ENCODE data around the gene ADH7. TPM values are rescaled to one million over a fixed set of nuclear protein-coding genes. Genes with fewer than 3 reads are reported as not detected.

Gene ADH7
- total and polyA plus RNA-seq, 2 of the 4 experiments (the other 2 are of a cell fraction): not detected

DNA sequence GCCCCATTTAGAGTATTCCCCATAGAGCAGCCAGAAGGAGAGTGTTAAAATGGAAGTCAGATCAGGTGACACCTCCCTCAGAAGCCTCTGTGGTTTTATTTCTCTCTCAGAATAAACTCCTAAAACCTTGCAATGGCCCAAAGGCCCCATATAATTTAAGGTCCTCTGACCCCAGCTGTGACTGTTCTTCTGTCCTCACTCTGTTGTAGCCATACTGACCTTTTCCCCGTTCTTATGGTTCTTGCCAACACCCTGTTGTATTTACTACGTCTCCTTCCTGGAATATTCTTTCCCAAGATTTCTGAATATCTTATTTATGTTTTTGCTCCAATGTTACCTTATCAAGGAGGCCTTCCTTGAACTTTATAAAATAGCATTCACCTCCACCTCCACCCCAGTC is 18.0 kb downstream of the ADH7 start:
- no peaks in the 10 kb centered on the region for H4K20me1 ChIP-seq (ENCODE audit: insufficient read depth, low read length)
- H3K36me3 ChIP-seq (ENCODE audit: control insufficient read depth, insufficient read depth, low read length): no peaks in the 10 kb centered on the region
- no peak overlapping the region for H3K9ac ChIP-seq (ENCODE audit: low read depth, low read length)
- intact Hi-C loops (cut with micrococcal nuclease) (no loop called here), in situ Hi-C loops (cut with MboI; ENCODE audit: low sequenced_read_pairs) (no loop called here), dilution Hi-C loops (cut with HindIII; ENCODE audit: low sequenced_read_pairs, unreplicated experiment) (no loop called here)
- no peaks in the 10 kb centered on the region for H3K79me1 ChIP-seq (ENCODE audit: low read depth in 1 of 2, low read length in 2 of 2)
- no peak overlapping the region for H3K4me2 ChIP-seq (ENCODE audit: low read depth, low read length)
- no peaks in the 10 kb centered on the region for H3K9me1 ChIP-seq (ENCODE audit: insufficient read depth, low read length)
- no peak overlapping the region for H2BK15ac ChIP-seq (ENCODE audit: low read depth, low read length)
- no peak overlapping the region for H2BK5ac ChIP-seq (ENCODE audit: low read depth, low read length, poor library complexity, severe bottlenecking)
- TF ChIP-seq RFX5 (IDR thresholded peaks at IDR 0.05; ENCODE audit: low read depth, low read length) (no peak), SMC3 (IDR thresholded peaks at IDR 0.05; ENCODE audit: low read depth, low read length) (no peak), FOS (IDR thresholded peaks at IDR 0.05; ENCODE audit: low read depth, low read length) (no peak), CTCF (conservative IDR thresholded peaks at IDR 0.05; ENCODE audit: low read depth, low read length) (no peak), RAD21 (IDR thresholded peaks at IDR 0.05; ENCODE audit: low read length) (no peak), CEBPB (IDR thresholded peaks at IDR 0.05; ENCODE audit: low read depth, low read length) (no peak), NFE2L2 (IDR thresholded peaks at IDR 0.05; ENCODE audit: low read depth, low read length) (no peak), MXI1 (IDR thresholded peaks at IDR 0.05; ENCODE audit: borderline replicate concordance, low read depth, low read length) (no peak), ELK1 (IDR thresholded peaks at IDR 0.05; ENCODE audit: borderline replicate concordance, low read depth, low read length) (no peak), CHD1 (IDR thresholded peaks at IDR 0.05; ENCODE audit: low read depth, low read length) (no peak), MAFK (IDR thresholded peaks at IDR 0.05; ENCODE audit: low read depth, low read length) (no peak), BHLHE40 (IDR thresholded peaks at IDR 0.05; ENCODE audit: low read depth, low read length) (no peak), MAZ (IDR thresholded peaks at IDR 0.05; ENCODE audit: borderline replicate concordance, low read depth, low read length) (no peak), RCOR1 (IDR thresholded peaks at IDR 0.05; ENCODE audit: insufficient replicate concordance, low read length) (no peak)
- TF ChIP-seq, protein P1, sequence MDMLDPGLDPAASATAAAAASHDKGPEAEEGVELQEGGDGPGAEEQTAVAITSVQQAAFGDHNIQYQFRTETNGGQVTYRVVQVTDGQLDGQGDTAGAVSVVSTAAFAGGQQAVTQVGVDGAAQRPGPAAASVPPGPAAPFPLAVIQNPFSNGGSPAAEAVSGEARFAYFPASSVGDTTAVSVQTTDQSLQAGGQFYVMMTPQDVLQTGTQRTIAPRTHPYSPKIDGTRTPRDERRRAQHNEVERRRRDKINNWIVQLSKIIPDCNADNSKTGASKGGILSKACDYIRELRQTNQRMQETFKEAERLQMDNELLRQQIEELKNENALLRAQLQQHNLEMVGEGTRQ (IDR thresholded peaks at IDR 0.05; ENCODE audit: low read depth, low read length): no peak
- H2AK9ac ChIP-seq (replicated peaks; ENCODE audit: low read depth, low read length, poor library complexity): no peak overlapping the region
- no peak overlapping the region for H3K4me3 ChIP-seq (ENCODE audit: insufficient read depth, low read depth, low read length)
- BruUV-seq (replicated peaks): no TSS peak
- no CpG with 5 or more reads among the region's 2 CpGs for WGBS, 2 experiments (ENCODE audit: extremely low coverage in 2 of 2, insufficient read length in 1 of 2)
- H3K14ac ChIP-seq (replicated peaks; ENCODE audit: low read depth, low read length): no peak overlapping the region
- H4K91ac ChIP-seq (ENCODE audit: insufficient read depth, low read depth, low read length): no peak overlapping the region
- H4K8ac ChIP-seq (ENCODE audit: low read depth in 2 of 2, low read length in 2 of 2): no peak overlapping the region
- no peak overlapping the region for H3K4ac ChIP-seq (ENCODE audit: low read depth, low read length)
- ATAC-seq (ENCODE audit: low read depth): no peak
- H2AK5ac ChIP-seq (ENCODE audit: low read depth, low read length): no peak overlapping the region
- H3K23ac ChIP-seq (ENCODE audit: low read depth, low read length): no peak overlapping the region
- H3K4me1 ChIP-seq (ENCODE audit: control insufficient read depth, insufficient read depth, low read length): no peaks in the 10 kb centered on the region
- H3K56ac ChIP-seq (ENCODE audit: extremely low read depth, insufficient read depth, low read length): no peak overlapping the region
- no peak overlapping the region for H3K27ac ChIP-seq (ENCODE audit: insufficient read depth, low read length)
- peaks cover 2% of the 10 kb centered on the region; the same call in 1 of the 2 replicates for H3K27me3 ChIP-seq (ENCODE audit: control insufficient read depth, insufficient read depth, low read length)
- no peak overlapping the region for H4K5ac ChIP-seq (ENCODE audit: low read depth, low read length)
- no peak overlapping the region for H2BK120ac ChIP-seq (ENCODE audit: low read depth, low read length)
- ChIA-PET POLR2A (ENCODE audit: unreplicated experiment) (no interaction called here), CTCF (no interaction called here)
- no peaks in the 10 kb centered on the region for H3K9me3 ChIP-seq (ENCODE audit: control insufficient read depth, insufficient read depth, low read length)
- H2AFZ ChIP-seq (replicated peaks; ENCODE audit: low read length, poor library complexity): no peak overlapping the region
- no peak for DNase-seq
- no peak overlapping the region for H3K18ac ChIP-seq (ENCODE audit: low read depth, low read length)
- H2BK20ac ChIP-seq (ENCODE audit: low read depth, low read length): no peak overlapping the region
